GM10266 (cell line): ENCODE results near the gene C8G.

Experiments used
- DNase-seq: peaks from one replicate; pipeline ENCODE4 v3.0.0; 2012; ENCODE audit errors: extremely low spot score
- CTCF ChIP-seq: IDR thresholded peaks from 2 replicates; pipeline ENCODE4 v1.5.1; 2012; ENCODE audit warnings: mild to moderate bottlenecking, low read depth; ENCODE audit not compliant: control insufficient read depth, insufficient read depth; ENCODE audit errors: missing control alignments

C8G gene

DNA sequence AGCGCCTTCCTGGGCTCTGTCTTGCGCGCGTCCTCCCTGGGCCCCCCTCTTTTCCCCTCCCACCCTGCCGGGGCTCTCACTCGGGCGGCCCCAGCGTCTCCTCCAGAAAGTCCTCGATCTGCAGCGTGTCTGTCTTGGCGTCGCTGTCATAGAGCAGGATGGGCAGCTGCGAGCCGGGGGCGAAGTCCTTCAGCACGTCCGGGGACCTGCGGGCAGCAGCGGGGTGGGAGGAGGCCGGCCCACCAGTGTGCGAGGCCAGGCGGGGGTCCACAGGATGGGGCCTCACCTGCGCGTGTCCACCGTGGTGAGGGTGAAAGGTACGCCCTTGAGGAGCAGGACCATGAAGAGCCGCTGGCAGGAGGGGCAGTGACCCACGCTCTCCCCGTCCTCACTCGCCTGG, 50.3 kb downstream of the C8G start:
- no peak for TF ChIP-seq CTCF
- DNase-seq, result no peak

- no peak for TF ChIP-seq CTCF
- DNase-seq, result no peak
Observed at GRCh38 chr9:136995772-136996311, 50.8 kb downstream of the C8G start.
